ENCODE results near the gene GRAMD2B.

DNA sequence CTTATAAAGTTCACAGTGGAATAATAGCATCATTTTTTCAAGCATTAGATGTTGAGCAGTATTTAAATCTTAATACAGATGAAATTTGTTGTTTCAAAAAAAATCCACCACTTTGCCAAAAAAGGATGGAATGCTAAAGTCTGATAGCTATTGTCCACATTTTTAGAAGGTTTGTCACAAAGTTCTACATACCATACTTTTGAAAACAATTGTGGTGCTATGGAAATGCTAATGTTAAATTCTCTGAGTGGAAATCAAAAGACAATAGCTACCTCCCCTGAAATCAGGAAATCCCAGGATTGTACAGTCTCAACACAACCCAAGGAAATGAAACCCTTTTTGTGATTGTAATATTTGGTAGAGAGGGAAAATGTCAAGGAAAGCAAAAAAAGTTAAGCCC, 19.3 kb upstream of the GRAMD2B start:
- TF ChIP-seq, protein P1, sequence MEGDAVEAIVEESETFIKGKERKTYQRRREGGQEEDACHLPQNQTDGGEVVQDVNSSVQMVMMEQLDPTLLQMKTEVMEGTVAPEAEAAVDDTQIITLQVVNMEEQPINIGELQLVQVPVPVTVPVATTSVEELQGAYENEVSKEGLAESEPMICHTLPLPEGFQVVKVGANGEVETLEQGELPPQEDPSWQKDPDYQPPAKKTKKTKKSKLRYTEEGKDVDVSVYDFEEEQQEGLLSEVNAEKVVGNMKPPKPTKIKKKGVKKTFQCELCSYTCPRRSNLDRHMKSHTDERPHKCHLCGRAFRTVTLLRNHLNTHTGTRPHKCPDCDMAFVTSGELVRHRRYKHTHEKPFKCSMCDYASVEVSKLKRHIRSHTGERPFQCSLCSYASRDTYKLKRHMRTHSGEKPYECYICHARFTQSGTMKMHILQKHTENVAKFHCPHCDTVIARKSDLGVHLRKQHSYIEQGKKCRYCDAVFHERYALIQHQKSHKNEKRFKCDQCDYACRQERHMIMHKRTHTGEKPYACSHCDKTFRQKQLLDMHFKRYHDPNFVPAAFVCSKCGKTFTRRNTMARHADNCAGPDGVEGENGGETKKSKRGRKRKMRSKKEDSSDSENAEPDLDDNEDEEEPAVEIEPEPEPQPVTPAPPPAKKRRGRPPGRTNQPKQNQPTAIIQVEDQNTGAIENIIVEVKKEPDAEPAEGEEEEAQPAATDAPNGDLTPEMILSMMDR (IDR thresholded peaks at IDR 0.05) = no peak
- TF ChIP-seq EZH2phosphoT487 (IDR thresholded peaks at IDR 0.05) = no peak
